CD4-positive, alpha-beta T cell treated with Interferon alpha-2 for 1 hour (primary cell): ENCODE measurements around the gene FCHSD2.
"Not testable (repeated sequence)": the region's sequence is repeated elsewhere in the genome, so short reads cannot be mapped to it uniquely, and the experiment has no call there.

Experiments used
- DNase-seq, 2 donors: peaks; one replicate each; pipeline ENCODE4 v3.0.0-alpha.2; 2020 to 2022

FCHSD2 gene

GRCh38 chr11:72860010-72860409, 282.1 kb downstream of the FCHSD2 start:
- no peak for DNase-seq

GRCh38 chr11:72859126-72859525, 283.0 kb downstream of the FCHSD2 start:
- DNase-seq = no peak

GRCh38 chr11:72858267-72858666, 283.9 kb downstream of the FCHSD2 start:
- not testable (repeated sequence) for DNase-seq

DNA sequence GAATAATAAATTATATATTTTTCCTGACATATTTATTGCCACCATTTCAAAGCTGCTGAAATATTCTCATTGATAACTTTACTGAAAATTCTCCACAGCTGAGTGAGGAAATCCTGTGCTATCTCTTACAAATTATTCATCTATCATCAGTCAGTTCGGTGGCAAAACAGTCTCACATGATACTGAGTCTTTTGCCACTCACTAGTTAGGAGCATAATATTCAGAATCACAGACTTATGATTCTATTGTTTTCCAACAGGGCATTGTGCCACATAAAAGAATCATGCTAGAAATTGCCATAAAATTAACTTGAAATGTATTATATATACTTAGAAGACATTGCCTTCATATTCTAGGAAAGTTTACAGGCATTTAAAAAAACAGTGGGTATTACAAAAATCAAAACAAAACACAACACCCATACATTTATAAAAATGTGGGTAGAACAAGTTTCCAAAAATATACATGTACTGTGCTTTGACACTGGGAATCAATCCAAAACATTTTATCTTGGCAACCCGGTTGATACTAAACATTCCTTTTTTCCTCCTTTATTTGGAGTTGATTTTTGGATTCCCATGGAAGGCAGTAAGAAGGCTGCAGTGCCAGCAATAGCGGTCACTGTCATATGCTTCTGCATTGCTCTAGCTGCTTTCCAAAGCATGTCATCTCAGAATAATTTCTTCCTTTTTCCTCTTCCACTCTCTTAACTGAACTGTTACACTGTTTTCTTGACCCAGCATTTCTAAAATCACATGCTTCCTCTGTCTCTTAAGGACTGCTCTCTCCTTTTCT, 285.4 kb downstream of the FCHSD2 start:
- DNase-seq = no peak

- DNase-seq = no peak
Measured at GRCh38 chr11:72856065-72856464, 286.1 kb downstream of the FCHSD2 start.

DNA sequence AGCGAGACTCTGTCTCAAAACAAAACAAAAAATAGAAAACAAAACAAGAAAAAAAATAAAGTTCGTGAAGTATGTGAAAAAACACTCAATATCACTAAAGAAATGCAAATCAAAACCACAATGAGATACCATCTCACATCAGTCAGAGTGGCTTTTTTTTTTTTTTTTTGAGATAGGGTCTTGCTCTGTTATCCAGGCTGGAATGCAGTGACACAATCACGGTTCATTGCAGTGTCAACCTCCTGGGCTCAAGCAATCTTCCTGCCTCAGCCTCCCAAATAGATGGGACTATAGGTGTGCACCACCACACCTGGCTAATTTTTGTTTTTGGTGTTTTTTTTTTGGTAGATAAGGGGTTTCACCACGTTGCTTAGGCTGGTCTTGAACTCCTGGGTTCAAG, 290.4 kb downstream of the FCHSD2 start:
- no peak for DNase-seq

DNA sequence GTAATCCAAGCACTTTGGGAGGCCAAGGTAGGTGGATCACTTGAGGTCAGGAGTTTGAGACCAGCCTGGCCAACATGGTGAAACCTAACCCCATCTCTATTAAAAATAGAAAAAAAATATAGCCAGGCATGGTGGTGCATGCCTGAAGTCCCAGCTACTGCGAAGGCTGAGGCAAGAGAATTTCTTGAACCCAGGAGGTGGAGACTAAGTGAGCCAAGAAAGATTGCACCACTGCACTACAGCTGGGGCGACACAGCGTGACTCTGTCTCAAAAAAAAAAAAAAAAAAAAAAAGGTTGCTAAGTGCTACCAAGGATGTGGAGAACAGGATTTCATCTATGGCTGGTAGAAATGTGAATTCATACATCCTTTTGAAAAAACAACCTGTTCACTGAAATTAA, 291.3 kb downstream of the FCHSD2 start:
- DNase-seq = no peak

DNA sequence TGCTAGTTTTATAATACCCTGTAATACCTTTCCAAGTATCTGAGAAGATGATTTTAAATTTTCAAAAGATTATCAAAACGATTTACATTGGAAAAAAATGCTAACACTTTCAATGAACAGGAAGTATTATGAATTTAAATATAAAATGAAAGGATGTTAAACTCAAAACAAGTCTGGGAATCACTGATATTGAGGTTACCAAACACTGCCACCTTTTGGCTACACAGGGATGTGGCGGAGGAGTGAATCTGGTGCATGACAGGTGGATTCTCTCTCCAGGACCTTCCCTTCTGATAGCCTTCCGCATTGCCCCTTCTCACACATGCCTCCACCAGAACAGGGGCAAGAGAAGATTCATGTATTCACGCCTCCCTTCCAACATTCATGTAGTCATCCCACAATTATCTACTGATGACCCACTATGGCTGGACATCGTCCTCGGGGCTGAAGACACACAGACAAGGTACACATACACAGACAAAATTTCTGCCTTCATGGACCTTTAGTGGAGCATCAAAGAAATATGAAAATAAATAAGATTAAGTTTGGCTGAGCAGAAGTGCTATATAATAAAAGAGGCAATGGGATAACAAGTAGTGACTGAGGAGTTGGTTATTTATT, 293.2 kb downstream of the FCHSD2 start:
- DNase-seq = peak; percentile 32 to 60

DNA sequence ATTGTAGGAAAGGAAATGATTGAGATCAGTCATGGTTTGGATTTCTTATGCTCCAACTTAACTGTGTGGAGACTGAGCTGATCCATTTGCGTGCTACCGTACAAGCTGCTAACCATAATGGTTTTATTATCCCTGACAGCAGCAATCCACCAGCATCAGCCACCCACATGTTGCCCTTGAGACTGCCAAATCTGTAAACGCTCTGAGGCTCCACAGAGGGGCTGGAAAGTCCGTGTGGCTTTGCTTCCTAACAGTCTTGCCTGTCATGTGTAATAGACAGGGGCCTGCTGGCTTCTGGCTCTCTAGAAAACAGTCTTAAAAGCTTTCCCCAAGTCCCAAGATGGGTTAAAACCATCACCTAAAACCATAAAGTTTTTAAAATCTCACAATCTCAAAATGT, 297.8 kb downstream of the FCHSD2 start:
- DNase-seq = no peak

GRCh38 chr11:72842653-72843330, 299.3 kb downstream of the FCHSD2 start:
- DNase-seq = no peak

DNA sequence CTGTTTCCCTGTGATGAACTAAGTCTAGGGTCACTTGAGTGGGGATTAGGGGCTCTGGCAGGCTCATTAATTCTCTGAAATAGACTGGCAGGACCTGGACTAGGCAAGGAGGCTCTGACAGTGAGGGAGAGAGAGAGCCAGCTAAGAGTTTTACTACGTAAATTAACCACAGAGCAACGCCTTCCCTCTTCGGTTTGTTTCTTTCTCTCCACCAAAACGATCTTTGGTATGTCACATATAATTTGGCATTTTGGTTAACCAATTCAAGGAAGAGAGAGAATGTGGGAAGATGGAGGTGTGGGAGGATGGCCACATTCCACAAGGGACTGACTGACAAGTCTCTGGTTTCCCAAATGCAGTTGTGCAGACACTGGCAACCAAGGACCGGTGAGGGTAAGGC, 300.0 kb downstream of the FCHSD2 start:
- DNase-seq = no peak

GRCh38 chr11:72841397-72841796, 300.7 kb downstream of the FCHSD2 start:
- no peak for DNase-seq

DNA sequence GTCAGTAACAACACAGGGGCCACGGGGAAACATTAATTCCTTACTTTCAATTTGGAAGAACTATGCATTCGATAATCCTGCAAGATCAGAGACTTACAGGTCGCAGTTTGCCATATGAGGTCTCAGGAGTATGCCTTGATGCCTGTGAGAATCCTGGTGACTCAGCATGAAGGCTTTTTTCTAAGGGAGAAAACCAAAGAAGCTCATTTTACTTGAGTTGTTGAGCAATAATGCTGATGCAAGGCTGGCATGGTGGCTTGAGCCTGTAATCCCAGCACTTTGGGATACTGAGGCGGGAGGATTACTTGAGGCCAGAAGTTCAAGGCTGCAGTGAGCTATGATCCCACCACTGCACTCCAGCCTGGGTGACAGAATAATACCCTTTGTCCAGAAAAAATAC, 301.3 kb downstream of the FCHSD2 start:
- DNase-seq = no peak

DNA sequence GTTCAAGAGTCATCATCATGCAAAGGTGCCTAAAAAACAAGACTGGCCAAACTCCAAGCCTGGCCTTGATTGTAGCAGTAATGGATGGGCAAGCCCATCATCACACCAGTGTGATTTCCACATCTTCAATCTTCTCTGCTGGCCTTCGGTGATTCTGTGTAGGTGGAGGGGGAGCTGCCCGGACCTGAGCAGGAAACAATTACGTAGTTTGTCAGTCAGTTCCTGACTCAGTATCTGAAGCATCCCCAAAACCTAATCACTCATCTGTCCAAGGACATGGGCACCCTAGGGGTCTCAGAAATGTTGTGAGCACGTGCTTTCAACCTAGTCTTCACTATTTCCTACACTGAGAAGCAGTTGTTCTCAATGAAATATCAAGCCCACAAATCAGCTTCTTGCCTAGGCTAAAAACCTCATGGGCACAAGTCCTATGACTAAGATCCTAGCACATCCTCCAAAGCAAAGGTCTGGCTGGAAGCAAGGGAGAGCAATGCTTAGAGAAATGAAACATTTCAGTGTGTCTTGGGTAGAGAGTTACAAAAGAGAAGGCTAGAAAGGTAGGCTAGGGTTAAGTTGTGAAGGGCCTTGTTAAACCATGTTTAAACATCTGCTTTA, 303.3 kb downstream of the FCHSD2 start:
- DNase-seq = no peak

- no peak for DNase-seq
Measured at GRCh38 chr11:72836111-72836510, 306.0 kb downstream of the FCHSD2 start.

DNA sequence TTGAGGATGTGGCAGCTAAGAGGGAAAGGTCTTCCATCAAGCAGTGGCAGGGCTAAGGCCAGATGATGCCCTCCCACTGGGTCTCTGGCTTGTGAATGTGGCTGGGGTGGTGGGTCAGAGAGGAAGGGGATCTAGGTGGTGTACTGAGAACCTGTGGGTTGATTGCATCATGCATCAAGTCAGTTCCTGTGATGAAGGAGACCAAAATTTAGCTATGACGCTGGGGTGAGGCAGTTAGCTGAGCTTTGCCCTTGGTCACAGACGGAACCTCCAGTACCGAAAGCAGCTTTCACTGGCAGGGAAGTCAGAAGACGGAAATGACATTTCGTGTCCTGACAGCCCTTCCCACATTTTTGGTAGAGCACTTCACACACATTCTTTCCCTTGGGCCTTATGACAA, 307.2 kb downstream of the FCHSD2 start:
- DNase-seq = peak in 1 of 2 donors; percentile 40

DNA sequence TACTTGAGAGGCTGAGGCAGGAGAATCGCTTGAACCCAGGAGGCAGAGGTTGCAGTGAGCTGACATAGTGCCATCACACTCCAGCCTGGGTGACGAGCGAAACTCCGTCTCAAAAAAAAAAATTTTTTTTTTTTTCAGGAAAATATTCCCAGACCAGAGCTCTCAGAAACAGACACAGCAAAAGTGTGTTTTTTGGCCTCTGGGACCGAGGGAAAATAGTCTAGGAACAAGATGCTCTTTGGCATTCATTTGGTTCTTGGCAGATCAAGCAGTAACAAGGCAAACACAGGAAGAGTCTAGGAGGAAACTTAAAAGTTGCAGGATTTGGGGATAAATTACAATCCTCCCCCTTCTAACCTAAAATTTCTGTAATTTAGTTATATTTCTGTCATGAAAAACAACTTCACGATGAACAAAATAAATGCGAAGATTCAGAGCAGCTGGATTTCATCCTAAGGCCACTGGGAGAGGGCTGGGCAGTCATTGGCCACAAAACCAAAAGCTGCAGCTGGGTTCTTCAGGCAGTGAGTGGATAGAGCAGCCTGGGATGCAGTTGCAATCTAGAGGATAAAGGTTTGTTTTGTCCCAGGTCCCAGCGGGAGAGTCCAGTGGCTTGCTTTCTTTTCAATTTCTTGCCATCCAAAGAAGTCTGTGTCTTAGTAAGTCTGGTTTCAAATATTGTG, 308.2 kb downstream of the FCHSD2 start:
- no peak for DNase-seq

GRCh38 chr11:72833083-72833733, 308.9 kb downstream of the FCHSD2 start:
- DNase-seq = no peak

DNA sequence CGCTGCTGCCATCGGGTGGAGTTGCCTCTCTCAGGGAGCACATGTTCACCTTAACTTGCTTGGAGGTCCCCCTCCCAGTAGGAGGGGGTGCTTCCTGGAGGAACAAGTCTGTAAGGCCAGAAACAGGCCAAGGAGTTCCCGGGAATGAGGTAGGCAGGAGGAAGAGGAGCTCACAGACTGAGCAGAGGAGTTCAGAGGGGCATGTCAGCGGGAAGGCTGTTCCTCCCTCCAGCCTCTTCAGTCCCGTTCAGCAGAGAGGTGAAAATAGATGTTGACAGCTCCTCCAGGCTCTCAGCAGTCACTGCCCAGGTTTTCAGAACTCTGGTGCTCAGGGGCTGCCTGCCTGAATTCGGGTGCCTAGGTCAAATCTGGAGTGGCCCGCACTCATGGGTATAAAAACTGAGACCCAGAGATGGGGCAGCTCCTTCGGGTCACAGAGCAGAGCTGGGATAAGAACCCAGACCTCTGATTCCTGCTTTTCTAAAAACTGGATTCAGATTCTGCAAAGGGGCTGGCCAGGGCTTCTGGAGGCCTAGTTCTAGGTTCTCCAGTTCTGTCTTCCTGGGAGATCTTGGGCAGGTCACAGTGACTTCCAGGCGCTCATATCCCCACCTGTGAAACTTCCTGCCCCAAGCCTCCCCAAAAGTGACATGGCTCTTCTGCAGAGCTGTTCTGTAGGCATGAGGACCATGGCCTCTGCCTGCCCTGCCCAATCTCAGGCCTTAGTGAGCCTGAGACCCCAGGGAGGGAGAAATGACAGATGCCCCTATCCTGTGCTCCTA, 309.6 kb downstream of the FCHSD2 start:
- no peak for DNase-seq

DNA sequence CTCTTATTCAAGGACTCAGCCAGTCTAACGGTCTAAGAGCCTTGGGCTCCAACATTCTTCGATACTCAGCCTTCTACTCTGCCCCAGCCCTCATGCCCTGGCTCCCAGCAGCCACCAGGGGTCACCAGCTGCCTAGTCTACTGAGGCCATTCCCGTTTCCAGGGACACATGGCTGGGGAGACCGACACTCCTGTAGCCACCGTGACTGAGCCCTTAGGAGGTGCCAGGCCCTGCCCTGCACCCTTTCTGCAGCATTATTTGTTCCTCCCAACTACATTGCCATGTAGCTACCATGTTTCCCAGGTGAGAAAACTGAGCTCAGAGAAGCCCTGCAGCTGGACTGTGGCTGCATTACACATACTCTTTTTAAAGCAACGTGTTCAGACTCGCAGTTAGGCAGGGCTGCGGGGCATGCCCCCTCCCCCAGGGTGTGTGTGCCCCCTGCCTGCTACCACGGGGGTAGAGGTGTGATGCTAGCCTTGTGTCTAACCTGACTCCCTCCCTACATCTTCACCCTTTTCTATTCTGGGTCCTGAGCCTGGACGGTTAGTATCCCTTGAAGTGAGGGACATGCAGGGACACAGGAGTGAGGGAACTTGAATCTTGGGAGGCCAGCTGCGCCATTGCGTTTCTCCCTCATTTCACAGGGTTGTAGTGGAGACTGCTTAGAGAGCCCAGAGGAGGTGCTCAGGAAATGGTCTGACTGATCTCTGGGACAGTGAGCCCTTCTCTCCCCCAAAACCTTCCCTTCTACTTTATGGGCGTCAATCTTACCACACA, 310.4 kb downstream of the FCHSD2 start:
- peak; percentile 54 to 67 for DNase-seq
